Stimulated activated CD4-positive, alpha-beta T cell treated with anti-CD3 and anti-CD28 coated beads, Interleukin-12 subunit alpha, Interleukin-12 subunit beta, amount 100 ng/mL, for 4 hours (primary cell): ENCODE measurements around the gene FAM20B.
"Not testable (repeated sequence)": the region's sequence is repeated elsewhere in the genome, so short reads cannot be mapped to it uniquely, and the experiment has no call there.

Source experiments
- DNase-seq: peaks from one replicate; pipeline ENCODE4 v3.0.0-alpha.2; 2020

FAM20B gene

DNA sequence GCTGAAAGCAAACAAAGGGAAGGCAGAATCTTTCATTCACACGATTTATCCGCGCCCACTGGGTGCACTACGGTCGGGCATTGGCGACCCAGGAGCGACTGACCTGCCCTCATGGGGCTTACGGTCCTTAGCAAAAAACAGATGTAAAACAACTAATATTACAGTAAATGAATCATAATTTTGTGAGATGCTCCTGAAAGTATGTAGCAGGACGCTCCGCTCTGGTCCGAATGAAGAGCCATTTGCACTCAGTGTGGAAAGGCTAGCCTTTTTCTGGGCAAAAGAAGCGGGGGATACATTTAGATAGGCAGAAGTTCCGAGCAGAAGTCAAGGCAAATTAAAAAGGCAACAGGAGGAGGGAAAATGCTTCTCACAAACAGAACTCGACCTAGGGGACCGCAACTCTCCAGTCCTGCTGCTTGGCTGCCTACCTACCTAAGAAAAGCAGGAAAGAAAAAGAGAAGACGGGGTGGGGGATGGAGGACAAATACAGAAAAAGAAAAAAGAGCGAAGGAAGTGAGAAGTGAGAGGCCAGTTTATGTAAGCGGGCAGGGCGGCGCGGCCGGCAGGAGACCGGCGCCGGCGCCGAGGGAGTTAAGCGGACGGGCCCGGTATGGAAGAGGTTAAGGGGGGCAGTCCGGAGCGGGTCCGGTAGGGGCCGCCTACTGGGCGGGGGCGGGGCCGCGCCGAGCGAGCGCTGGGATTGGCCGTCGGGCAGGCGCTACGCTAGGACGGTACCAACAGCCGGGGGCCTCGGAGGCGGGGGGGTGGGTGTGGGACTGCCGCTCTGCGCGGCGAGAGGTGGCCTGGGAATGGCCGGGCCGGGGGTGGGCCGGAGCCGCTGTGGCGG, at the start of gene FAM20B:
Gene FAM20B, plus strand, starts transcription at position 770 of the 850 bp plus-strand sequence. CDS start 17,954 bp downstream, outside the sequence.
- DNase-seq: peak; percentile 92

DNA sequence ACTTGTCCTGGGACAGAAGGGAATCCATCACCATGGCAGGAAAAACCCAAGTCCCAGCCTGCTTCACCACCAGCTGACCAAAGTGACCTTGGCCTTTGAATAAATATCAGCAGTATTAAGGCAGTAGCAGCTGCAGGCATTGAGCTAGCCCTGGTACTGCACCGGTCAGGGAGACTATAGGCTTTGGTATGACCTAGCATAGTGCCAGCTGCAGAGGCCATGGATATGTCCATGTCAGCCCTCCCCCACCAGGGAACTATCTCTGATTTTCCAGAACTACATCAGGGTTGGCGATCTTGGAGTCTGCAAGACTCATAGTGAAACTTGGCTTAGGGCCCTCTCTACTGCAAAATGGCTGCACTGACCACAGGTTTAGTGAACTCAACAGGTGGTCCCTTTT, 49.2 kb upstream of the FAM20B start:
- DNase-seq: no peak

DNA sequence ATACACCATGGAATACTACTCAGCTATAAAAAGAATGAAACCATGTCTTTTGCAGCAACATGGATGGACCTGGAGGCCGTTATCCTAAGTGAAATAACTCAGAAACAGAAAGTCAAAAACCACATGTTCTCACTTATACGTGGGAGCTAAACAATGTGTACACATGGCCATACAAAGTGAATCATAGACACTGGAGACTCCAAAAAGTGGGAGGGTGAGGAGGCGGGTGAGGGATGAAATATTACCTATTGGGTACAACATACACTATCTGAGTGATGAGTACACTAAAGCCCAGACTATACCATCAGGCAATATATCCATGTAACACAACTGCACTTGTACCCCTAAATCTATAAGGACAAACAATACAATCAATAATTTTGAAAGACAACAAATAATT, 39.5 kb upstream of the FAM20B start:
- no peak for DNase-seq

GRCh38 chr1:178988198-178988597, 37.5 kb upstream of the FAM20B start:
- DNase-seq: not testable (repeated sequence)

DNA sequence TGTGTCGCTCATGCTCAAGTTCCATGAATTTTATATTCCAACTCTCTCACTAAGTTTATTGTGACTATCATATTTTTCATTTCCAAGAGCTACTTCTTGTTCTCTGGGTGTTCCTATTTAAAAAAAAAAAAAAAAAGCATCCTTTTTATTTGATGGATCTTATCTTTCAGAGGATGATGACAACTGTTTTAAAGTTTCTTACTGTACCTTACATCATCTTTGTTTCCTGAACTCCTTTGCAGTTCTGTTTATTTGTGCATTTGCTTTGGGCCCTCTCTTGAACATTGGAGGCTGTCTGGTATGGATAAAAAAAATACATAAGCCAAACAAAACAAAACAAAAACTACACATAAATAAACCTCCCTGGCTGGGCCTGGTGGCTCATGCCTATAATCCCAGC, 32.1 kb upstream of the FAM20B start:
- no peak for DNase-seq

GRCh38 chr1:178997428-178997827, 28.3 kb upstream of the FAM20B start:
- DNase-seq: no peak

DNA sequence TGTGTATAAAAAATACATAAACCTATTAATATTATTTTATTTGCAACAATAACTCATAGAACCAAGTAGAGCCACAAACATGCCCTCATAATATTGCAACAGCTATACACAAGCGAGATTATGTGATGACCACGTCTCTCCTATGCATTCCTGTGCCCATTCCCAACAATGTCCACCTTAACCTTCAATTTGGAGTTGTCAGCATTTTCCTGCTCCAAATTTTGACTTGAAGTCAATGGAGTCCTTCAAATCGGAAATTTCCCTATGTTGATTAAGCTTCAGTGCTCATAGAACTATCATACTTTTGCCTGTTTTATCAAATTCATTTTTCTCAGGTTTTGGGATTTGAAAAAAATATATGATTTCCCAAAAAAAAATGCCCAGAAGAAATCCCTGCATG, 27.4 kb upstream of the FAM20B start:
- no peak for DNase-seq

DNA sequence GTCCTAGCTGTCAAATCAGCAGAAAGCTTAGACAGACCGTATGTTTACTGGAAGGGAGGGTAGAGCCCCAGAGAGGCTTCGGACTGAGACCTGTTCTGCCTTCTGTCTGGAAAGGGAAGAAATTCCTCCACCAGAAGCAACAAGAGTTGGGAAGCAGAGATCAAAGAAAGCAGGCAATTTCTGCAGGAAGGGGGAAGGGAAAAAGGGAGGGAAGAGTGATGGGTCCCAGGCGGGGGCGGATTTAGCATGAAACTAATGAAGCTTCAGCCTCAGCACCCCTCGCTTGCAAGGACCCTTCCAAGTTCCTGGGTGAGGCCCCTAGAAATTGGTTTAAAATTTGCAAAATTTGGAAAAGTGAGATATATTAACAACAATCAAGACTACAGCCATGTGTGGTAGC, 26.6 kb upstream of the FAM20B start:
- DNase-seq: no peak

DNA sequence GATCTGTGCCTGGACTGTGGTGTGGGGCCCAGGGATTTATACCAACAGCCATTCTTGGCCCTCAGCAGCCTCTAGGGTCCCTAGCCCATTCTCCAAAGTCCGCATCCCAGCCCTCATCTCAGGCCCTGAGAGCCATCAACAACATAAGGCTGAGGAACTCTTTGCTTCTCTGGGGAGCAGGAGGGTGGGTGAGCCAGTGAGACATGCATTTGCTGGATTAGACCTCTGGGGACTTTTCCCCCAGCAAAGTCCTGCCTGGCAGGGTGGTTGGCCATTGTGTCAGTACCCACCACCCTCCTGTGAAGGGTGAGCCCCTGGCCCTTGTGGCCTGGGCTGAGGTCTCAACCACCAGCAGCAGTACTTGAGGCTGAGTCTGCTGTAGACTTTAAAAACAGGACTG, 24.2 kb upstream of the FAM20B start:
- DNase-seq: no peak

- not testable (repeated sequence) for DNase-seq
These were observed 23.6 kb upstream of the FAM20B start for GRCh38 chr1:179002064-179002463.

GRCh38 chr1:179002552-179003345, 22.9 kb upstream of the FAM20B start:
- peak; percentile 66 for DNase-seq

GRCh38 chr1:179003512-179004066, 22.1 kb upstream of the FAM20B start:
- no peak for DNase-seq

GRCh38 chr1:179007233-179007632, 18.5 kb upstream of the FAM20B start:
- no peak for DNase-seq

DNA sequence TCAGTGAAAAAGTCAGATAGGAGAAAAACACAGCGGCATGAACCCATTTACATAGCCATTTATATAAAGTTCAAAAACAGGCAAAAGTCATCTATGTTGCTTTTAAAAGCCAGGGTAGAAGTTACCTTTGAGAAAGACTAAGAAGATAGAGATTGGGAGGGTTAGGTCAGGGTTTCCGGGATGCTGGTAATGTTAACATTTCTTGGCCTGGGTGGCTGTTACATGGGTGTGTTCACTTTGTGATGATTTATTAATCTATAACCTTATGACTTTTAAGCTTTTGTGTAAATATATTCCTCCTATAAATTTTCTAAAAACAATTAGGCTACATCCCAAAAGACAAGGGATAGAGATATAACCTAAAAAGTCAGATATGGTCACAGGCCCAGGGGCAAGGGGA, 15.0 kb upstream of the FAM20B start:
- DNase-seq: no peak

- DNase-seq: no peak
These were observed 13.7 kb upstream of the FAM20B start for GRCh38 chr1:179012038-179012437.

DNA sequence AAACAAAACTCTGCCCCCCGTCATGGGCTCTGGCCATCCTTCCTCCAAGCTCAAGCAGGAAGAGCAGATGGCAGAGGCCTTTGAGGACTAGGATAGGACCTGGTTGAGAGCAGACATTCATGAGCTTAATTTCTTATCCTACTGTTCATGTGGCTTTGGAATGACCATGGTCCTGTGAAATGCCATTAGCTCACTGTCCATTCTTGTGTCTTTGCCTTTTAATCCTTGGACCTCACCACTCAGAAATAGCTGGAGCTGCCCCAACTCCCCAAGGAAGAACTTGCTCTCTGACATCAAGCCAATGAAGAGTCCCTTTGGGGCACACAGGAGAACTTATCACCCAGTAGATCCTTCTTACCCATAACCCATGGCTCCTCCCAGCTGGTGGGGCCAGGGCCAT, 11.6 kb upstream of the FAM20B start:
- DNase-seq: no peak

- DNase-seq: no peak
These were observed 10.3 kb upstream of the FAM20B start for GRCh38 chr1:179015396-179015795.

DNA sequence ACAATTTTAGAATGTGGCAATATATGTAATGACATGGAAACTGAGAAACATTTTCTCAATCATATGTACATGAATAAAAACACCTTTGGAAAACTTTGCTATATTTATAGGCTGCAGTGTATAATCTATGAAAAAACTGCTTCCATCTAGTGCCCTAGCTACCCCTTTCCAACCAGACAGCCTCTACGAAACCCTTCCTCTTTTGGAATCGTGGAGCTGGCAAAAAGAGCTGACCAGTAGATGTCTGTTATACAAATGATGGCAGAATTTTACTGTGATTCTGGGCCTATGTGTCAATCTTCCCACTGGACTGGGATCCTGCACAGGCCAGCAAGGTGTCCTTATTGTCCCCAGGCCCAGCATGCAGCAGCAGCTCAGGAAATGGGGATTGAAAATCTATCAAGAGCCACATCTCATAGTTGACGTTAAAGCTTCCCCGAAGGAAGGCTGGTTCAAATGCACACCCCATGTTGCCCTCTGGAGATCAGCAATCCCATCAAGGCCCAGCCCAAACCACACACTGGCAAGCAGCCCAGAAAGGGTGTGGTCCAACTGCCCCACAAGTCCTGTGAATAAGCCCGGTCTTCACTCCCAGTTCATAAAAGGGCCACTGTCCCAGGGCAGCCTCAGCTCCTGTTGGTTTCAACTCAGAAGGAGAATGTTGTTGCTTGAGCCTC, 8.8 kb upstream of the FAM20B start:
- DNase-seq: no peak

GRCh38 chr1:179017383-179018326, 8.0 kb upstream of the FAM20B start:
- DNase-seq: no peak

- DNase-seq: no peak
These were observed 3.8 kb upstream of the FAM20B start for GRCh38 chr1:179021873-179022272.

GRCh38 chr1:179023946-179024650, 1.6 kb upstream of the FAM20B start:
- no peak for DNase-seq
